GM19238 (cell line): ENCODE measurements around the gene PRDM16.
A peak's percentile ranks its signal among the peaks of the same experiment; 100 is the strongest.

Experiments used
- DNase-seq: peaks from one replicate; pipeline ENCODE4 v3.0.0; 2011; ENCODE audit warnings: low spot score; ENCODE audit not compliant: insufficient read length

The PRDM16 gene

DNA sequence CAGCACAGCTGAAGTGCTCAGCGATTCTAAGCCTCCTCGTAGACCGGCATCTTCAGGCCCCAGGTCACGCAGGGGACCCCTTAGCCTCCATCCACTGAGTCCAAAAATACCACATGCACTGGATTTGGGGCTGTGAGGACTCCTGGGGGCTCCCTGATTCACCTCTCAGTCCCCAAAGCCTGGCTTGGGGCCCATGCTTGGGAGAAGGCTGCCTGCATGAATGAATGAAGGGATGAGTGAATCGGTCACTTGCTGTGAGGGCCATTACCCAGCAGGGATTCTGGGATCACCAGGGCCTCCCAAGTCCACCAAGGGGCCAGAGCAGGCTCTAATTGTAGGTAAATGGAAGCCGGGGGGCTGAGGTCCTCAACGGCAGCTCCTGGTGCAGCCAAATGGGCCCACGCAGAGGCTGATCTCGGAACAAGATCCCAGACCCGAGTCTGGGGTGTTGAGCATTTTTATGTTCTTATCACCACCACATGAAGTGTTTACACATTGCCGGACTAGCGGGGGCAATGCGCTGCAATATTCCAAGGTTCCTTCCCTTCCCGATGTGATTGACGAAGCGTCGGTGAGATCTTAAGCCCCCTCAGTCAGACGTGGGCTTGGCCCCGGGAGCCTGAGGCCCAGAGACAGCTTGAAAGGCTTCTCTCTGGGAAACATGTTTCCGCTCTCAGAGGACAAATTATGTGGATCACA, 371.9 kb downstream of the PRDM16 start:
- DNase-seq: no peak

DNA sequence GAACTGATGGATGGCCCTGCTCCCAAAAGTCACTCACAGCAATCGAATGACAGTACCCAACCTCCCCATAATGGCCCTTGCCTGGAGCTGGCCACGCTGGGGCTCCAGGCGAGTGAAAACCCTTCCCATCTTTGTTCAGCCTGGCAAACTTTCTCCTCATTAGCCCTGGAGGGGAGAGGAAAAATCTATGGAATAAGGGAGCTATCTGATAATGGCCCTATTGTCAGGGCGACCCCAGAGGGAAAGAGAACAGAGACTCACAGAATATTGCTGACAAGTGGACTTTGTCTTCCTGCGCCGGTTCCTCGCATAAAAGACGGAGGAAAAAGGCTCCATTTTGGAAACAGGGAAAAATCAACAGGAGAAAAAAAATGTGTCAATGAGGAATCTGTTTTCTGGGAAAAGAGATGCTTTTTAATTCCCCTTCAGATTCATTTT, 372.4 kb downstream of the PRDM16 start:
- no peak for DNase-seq

DNA sequence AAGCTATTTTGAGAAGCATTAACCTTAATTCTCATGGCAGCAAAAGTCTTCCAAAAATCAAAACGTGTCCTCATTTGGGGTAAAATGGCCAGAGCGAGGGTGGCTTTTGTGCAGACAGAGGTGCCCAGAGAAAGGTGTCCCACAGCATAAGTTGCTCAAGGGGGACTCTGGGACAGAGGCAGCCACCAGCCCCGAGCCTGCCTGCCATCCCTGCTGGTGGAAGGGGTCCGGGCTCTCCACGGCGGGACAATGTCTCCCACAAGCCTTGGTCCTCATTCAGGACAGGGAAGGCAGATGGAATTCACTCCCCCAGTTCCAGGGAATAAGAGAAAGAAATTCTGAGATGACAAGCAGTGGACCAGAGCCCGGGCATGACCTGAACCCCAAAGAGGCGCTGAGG, 372.9 kb downstream of the PRDM16 start:
- no peak for DNase-seq

DNA sequence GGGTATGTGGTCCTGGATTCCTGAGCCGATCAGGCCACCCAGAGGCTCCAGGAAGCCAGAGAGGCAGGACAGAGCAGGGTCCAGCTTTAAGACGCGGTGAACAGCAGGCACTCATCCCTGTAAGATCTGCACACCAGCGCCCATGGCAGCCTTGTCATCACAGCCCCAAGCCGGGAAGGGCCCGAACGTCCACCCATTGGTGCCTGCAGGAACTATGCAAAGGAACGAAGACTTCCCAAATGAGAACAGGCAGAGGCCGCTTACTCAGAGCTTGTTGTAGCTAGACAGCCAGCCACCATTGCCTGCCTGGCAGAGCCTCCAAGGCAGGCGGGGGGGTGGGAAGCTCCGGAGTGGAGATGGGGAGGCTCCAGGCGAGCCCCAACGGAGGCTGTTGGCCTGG, 373.3 kb downstream of the PRDM16 start:
- DNase-seq: no peak

DNA sequence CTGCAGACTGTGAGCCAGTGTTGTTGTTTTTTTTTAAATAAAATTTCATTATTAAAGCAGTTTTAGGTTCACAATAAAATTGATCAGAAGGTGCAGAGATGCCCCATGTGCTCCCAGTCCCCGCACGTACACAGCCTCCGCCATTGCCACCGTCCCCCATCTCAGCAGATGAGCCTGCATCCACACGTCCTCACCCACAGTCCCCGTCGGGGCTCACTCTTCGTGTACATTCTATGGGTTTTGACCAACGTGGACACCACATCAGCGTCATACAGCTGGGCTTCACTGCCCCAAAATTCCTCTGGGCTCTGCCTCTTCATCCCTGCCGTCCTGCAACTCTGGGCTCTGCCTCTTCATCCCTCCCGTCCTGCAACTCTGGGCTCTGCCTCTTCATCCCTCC, 373.9 kb downstream of the PRDM16 start:
- no peak for DNase-seq

DNA sequence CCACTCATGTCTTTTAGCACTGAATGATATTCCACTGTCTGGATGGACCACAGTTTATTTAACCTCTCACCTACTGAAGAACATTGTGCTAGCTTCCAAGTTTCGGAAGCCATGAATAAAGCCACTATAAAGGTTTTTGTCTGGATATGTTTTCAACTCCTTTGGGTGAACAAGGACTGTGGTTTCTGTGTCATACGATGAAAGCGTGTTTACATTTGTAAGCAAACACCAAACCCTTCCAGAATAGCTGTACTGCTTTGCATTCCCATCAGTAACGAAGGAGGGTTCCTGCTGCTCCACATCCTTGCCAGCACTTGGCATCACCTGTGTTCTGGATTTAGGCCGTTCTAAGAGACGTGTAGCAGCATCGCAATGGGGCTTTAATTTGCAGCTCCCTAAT, 374.8 kb downstream of the PRDM16 start:
- DNase-seq: no peak

DNA sequence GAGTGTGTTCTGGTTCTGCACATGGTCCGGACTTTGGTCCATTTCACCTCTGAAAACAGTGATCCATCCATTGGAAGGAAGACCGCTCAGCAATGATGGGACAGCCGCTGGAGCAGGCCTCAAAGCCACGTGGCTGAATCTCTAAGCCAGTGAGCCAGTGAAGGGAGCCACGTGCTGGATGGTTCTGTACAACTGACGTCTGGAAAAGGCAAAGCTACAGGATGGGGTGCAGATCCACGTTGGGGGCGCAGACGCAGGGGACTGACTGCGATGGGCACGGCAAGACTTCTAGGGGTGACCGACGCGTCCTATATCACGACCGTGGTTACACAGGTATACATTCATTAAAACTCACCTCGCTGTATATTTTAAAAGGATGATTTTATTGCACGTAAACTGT, 375.3 kb downstream of the PRDM16 start:
- no peak for DNase-seq

DNA sequence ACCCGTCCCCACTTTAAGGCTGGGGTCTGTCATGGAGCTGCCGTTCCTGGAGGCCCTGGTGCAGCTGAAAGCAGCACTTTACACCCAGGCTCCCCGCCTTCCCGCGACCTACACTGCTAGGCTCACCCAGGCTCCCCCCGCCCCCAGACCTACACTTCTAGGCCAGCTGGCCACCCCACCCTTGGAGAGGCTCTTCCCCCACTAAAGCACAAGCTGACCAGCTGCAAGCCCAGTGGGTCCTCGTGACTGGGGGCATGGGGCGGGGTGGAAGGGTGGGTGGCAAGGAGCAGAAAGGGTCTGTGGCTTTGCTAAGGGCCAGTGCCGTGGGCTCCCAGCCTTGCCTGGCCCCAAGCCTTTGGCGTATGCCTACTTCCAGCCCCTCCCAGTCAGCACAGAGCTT, 375.7 kb downstream of the PRDM16 start:
- no peak for DNase-seq

DNA sequence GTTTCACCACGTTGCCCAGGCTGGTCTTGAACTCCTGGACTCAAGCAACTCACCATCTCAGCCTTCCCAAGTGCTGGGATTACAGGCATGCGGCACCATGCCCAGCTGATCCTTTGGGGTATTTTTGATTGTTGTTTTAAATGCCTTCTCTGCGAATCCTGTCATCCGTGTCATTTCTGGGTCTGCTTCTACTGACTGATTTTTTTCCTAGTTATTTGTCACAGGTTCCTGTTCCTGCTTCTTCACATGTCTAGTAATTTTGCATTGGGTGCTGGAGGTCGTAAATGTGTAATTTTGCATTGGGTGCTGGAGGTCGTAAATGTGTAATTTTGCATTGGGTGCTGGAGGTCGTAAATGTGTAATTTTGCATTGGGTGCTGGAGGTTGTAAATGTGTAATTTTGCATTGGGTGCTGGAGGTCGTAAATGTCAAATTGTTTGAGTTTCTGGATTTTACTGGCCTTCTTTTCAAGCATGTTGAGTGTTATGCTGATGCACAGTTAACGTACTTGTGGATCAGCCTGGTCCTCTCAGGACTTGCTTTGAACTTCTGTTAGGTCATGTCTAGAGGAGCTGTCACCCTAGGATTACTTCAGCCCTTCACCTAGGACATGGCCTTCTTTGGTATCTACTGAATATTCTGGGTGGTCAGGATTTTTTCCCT, 381.3 kb downstream of the PRDM16 start:
- no peak for DNase-seq

DNA sequence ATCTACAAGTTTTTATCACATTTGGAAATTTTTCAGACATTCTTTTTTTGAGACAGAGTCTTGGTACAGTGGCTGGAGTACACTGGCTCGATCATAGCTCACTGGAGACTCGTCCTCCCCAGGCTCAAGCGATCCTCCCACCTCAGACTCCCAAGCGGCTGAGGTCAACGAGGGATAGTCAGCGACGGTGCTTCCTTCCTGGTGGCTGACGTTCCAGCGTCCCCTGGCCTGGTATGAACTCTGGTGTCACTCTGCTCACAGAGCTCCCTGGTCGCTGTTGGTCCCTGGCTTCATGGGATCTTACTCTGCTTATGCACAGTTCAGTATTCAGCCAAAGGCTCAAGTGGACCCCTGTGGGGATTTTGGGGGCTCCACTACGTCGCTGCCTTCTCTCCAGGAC, 382.0 kb downstream of the PRDM16 start:
- DNase-seq: no peak

DNA sequence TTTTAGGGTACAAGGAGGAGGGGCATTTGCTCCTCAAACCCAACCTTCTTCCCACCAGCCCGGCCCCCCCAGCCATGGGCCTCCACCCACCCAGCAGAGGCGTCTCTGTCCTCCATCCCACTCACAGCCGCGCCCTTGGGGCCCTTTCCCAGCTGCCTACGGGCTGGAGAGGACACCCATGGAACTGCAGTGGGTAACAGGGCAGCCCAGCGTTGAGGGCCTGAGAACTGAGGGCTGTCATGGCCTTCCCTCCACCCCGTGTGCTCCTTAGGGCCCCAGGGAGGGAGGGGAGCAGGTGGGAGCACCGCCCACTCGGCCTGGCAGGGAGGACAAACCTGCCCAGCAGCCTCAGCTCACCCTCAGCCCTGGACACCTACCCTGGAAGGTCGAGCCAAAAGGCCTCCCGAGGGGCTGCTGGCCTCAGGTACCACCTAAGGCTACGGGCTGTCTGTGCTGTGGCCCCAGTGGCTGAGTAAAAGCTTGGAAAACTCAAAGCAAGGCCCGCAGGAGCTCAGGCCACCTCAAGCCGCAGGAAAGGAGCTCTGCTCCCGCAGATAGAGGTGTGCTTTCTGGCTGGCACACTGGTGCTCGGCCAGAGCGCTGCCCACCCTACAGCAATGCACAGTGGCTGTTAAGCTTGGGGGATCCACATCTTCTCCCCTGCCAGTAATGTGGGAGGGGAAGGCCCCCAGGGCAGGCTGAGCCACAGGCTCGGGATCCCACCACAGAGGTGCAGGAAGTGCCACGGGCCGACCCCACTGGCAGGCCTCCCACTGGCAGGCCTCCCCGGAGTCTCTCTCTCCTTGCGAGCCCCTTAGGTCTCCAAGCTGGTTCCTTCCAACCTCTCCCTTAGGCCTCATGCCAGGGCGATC, 383.2 kb downstream of the PRDM16 start:
- no peak for DNase-seq

DNA sequence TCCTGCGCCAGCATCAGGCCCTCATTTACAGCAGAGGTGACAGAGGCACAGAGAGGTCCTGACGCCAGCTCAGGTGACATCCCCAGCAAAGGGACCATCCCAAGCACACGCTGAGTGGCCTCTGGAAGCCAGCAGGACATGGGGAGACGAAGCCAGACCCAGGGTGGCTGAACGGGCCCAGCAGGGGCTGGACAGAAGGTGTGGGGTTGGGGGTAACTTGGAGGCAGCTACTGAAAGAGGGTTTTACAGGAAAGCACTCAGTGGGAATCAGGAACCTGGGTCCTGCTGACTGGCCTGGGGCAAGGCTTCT, 383.8 kb downstream of the PRDM16 start:
- DNase-seq: no peak

DNA sequence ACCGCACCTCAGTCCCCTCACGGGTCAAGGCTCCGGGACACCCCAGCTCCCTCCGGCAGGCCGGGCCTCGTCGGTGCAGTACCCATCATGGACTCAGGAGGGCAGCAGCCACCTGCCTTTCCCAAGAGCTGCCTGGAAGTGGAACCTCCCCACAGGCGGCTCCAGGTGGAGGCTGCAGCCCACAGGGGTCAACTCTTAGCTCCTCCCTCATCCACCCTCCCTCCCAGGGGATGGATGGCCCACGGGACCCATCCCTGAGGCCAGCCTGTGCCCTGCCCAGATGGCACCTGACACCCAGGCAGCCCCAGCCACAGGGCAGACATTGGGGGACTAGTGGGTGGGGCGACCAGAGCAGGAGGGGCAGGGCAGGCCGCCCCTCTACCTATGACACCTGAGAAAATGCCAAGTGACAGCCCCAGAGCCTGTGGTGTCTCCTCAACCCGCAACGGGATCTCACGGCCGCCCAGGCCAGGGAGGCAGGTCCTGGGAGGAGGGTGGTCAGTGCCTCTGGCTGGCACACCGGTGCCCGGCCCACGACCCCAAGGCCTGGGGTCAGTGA, 384.3 kb downstream of the PRDM16 start:
- DNase-seq: peak; percentile 87

DNA sequence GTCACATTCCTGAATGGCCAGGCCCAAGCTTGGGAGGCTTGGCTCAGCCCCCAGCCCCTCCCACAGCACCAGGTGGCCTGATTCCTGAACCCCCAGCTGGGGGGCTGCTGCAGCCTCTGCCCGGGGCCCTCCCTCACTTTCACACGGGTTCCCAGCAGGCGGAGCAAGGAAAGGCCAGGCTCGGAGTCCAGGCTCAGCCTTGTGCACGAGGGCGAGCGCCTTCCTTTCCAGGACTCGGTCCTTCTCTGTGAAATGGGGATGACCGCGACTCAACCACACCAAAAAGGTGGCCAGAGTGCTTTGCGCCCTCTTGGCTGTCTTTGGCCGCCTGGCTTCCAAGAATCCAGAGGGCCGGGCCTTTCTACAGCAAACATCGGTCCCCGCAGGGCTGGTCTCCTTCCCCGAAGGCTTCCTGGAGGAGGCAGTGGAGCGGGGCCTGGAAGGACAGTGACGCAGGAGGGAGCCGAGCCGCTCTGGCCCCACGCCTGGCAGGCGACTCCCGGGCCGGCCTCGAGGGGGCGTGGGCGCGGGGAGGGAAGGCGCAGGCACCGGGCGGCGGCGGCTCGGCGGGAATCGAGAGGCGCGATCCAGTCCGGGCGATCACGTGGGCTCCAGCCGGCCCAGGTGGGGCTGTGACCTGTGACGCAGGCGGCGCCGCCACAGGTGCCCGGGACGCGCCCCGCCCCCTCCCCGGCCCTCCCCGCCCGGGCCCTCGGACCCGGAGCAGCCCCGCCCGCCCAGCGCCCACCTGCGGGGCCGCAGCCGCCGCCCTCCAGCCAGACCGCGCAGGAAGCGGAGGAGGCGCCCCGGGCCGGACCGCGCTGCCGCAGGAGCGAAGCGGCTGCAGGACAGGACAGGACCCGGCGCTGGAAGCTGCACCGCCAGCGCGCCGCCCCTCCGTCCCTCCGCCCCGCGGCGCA, 385.1 kb downstream of the PRDM16 start, which contains the start of gene ARHGEF16:
ARHGEF16 (plus strand) TSS at position 775 of the 920 bp plus-strand sequence. CDS start 8,420 bp downstream, outside the sequence.
- DNase-seq: no peak

DNA sequence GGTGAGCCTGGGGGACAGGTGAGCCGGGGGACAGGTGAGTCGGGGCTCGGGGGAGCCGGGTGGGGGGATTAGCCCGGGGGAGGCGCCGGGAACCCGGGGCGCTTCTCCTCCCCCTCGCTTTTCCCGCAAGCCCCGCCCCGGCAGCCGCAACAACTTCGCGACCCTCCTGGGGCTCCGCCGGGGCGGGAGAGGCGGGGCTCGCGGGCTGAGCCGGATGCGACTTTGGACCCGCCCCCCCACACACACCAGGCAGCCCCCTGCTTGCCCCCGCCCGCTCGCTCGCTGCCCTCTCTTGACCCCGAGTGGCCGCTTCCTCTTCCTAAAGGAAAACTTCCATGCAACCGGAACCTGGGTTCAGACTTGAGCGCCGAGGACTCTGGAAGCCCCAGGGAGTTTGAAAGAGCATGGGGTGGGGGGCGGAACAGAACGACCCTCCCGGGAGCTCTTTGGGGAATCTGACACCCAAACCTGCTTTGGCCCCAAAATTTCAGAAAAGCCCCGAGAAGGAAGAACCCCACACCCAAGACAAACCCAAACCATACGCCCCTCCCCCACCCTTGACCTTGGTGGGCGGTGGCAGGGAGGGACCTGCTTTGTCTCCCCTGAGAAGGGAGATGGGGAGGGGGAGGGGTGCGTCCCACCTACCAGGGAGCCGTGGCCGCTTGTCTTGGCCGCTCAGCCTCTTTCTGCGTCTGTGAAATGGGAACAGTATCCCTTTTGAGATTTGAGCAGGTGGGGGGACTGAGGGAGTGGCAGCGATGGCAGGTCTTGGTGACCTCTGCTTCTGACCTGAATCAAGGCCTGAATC, 386.0 kb downstream of the PRDM16 start:
- no peak for DNase-seq

DNA sequence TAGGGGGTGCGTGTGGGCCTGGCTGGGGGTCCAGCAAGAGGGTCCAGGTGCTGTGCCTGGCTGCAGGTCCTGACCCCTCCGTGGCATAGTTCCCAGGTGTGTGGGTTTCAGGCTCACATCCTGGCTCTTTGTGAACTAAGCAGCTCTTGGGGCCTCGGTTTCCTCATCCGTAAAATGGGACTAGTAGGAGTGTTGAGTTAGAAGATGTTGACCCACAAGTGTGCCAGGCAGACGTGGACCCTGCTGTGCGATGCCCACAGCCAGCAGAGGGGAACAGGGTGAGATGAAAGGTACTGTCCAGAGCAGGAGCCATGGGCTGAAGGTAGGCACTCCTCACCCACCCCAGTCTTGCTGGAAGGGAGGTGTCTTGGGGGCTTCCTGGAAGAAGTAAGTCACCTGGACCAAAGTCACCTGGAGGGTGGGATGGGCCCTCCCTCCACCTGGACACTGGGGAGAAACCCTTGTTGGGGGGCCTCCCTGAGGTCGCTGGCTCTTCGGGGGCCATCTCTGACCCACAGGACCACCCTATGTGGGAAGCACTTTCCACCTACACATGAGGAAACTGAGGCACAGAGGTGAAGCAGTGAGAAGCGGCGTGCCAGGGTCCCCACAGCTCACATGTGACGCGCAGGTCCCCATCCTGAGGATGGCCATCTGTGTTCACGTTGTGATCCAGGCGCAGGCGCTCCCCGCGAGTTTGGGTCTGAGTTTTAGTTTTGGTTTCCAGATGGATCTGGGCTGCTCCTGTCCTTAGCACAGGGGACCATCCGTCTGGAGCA, 386.9 kb downstream of the PRDM16 start:
- no peak for DNase-seq

DNA sequence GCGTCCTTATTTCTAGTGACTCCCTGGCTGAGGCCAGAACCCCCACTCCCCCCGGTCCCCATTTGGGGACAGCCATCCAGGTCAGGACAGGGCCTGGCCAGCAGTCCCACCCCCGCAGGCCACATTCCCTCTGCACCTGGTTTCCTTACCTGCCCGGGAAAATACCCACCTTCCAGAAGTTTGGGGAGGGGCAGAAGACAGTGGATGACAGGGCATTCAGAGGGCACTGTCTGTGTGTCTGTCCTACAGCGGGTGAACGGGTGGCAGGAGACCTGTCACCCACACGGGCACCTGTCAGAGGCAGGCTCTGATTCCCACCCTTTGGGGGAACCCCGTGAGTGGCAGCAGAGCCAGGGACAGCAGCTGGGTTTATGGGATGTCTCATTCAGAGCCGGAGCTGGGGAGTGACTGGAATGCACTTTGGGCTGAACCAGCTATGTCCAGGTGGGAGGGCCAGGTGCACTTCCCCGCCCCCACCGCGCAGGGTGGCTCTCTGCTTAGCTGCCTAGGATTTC, 387.5 kb downstream of the PRDM16 start:
- no peak for DNase-seq

DNA sequence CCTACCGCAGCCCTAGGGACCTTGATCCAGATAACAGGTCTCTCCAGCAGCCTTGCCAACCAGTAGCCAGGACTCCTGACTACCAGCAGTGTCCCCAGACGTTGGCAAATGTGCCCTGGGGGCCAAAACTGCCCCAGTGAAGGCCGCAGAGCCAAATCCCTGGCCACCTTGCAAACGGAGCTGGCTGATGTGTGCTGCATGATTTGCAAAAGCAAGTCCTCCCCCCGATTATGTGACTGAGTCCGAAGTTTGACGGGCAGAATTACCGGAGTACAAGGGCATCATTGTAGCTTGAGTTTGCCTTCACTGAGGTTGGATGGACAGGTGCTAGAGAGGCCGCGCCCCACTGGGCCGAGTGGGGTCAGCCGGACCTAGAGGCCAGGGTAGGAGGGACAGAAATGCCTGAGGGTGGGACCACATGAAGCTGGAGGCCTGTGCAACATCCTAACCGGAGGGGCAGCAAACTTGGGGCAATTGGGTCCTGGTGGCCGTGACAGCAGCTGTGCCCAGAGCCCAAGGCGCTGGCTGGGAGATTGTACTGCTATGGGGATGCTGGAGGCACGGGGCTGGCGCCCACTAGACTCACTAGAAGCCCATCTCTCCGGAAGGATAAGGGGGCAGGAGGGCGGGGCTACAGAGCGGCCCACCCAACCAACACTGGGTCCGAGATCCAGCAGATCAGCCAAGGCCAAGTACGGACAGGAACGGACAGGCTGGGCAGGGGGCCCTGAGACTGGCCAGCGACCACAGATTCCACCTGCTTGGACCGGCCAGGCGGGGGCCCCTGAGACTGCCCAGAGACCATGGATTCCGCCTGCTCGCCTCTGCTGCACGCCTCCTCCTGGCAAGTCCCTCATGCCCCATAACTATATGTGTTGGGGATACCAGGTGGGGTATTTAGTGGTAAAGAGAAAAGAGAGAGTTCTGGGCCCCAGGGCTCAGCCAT, 388.2 kb downstream of the PRDM16 start:
- DNase-seq: no peak
